ENCODE data around the gene SYT6. TPM values are rescaled to one million over a fixed set of nuclear protein-coding genes. Genes with fewer than 3 reads are reported as not detected.
A peak's percentile ranks its signal among the peaks of the same experiment; 100 is the strongest.

The SYT6 gene
- total RNA-seq, 3 donors from 2014 or later (not counting 1 experiment from before 2014, with no cell fraction given), result 0.13 TPM; not detected in 2

DNA sequence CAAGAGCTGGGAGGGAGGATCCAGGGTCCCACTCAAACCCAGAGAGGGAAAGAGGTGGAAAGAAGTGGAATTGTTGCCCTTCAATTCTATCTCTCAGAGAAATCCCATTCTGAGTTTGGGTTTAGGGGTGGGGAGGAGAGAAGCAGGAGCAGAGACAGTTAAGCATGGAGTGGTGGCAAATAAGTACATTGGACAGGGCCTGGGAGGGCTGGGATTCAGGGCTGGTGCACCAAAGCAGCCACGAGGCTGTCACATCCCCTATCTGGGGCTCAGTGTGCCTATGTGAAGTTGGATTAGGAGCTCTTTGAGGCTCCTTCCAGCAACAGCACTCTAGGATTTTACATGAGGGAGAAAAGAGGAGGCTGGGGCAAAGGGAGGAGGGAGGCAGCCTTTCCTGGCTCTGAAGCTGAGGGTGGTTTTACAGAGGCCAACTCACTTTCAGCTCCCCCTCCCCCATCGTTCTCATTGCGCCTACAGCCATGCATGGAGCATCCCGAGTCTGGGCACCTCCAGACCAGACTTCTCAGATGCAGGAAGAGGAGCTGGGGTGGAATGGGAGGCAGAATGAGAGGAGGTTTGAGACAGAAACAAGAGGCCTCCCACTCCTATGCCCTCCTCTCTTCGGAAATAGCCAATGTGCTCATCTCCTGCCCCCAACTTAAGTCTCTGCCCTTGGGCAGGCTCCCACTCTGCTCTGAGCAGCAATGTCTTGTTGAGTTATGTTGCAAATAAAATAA, 3.0 kb upstream of the SYT6 start:
- DNase-seq (no peak), ATAC-seq (no peak)
- Histone ChIP-seq H3K9me3 (ENCODE audit: control insufficient read depth, insufficient read depth, low read length) (no peaks in the 10 kb centered on the region), H3K27ac (ENCODE audit: low read length) (no peak overlapping the region), H3K27me3 (ENCODE audit: control insufficient read depth, insufficient read depth, low read length) (peaks cover 41% of the 10 kb centered on the region), H3K4me1 (ENCODE audit: control insufficient read depth, insufficient read depth, low read length) (peaks cover 27% of the 10 kb centered on the region), H3K4me3 (ENCODE audit: low read length) (no peak overlapping the region), H3K36me3 (ENCODE audit: control insufficient read depth, insufficient read depth, low read length) (no peaks in the 10 kb centered on the region)
- H3K27ac Mint-ChIP-seq, result no peak overlapping the region
- peaks cover 49 to 56% of the 10 kb centered on the region in 2 donors for H3K27me3 Mint-ChIP-seq (ENCODE audit: low read depth in 2 of 2)
- H3K36me3 Mint-ChIP-seq, result no peaks in the 10 kb centered on the region
- 53% methylated on average over 2 of the region's 5 CpGs for WGBS (ENCODE audit: insufficient coverage)
- peaks cover 11 to 25% of the 10 kb centered on the region in 2 donors for H3K4me1 Mint-ChIP-seq
- no peak overlapping the region for H3K4me3 Mint-ChIP-seq
- H3K9me3 Mint-ChIP-seq, result no peaks in the 10 kb centered on the region
- intact Hi-C loops (cut with micrococcal nuclease), result no loop called here
- no peak for TF ChIP-seq CTCF (IDR thresholded peaks at IDR 0.05)

- no peak overlapping the region for H3K27ac Mint-ChIP-seq
- H3K27me3 Mint-ChIP-seq (ENCODE audit: low read depth in 2 of 2), result peaks cover 53 to 56% of the 10 kb centered on the region in 2 donors
- H3K4me1 ChIP-seq (ENCODE audit: control insufficient read depth, insufficient read depth, low read length), result peaks cover 27% of the 10 kb centered on the region
- ATAC-seq (no peak), DNase-seq (no peak)
- no peak for TF ChIP-seq CTCF (IDR thresholded peaks at IDR 0.05)
- H3K27ac ChIP-seq (ENCODE audit: low read length), result no peak overlapping the region
- H3K4me3 ChIP-seq (ENCODE audit: low read length), result no peak overlapping the region
- 64% methylated on average over 8 of the region's 8 CpGs for WGBS (ENCODE audit: insufficient coverage)
- H3K9me3 ChIP-seq (ENCODE audit: control insufficient read depth, insufficient read depth, low read length), result no peaks in the 10 kb centered on the region
- peaks cover 11 to 28% of the 10 kb centered on the region in 2 donors for H3K4me1 Mint-ChIP-seq
- H3K9me3 Mint-ChIP-seq, result no peaks in the 10 kb centered on the region
- intact Hi-C loops (cut with micrococcal nuclease), result no loop called here
- peaks cover 47% of the 10 kb centered on the region for H3K27me3 ChIP-seq (ENCODE audit: control insufficient read depth, insufficient read depth, low read length)
- H3K36me3 Mint-ChIP-seq, result no peaks in the 10 kb centered on the region
- no peaks in the 10 kb centered on the region for H3K36me3 ChIP-seq (ENCODE audit: control insufficient read depth, insufficient read depth, low read length)
- no peak overlapping the region for H3K4me3 Mint-ChIP-seq
Measured at GRCh38 chr1:114155706-114156105, 2.0 kb upstream of the SYT6 start.

DNA sequence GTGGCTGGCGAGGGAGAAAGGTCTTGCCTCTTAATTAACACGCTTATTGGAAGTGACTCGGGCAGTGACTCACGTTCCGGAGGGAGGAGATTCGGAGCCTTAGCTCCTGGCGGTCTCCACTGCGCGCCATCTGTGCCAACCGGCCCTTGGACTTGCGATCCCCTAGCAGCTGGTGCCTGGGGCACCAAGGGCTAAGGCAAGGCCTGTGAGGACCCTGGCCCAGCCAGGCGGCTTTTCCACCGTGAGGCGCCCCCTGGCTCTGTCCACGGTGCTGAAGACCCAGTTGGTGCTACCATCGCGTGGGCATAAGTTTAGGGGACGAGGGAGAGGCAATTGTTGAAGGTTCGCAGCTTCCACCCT, 1.3 kb upstream of the SYT6 start:
- no peak for TF ChIP-seq CTCF (IDR thresholded peaks at IDR 0.05)
- H3K4me3 ChIP-seq (ENCODE audit: low read length), result no peak overlapping the region
- peaks cover 47% of the 10 kb centered on the region for H3K27me3 ChIP-seq (ENCODE audit: control insufficient read depth, insufficient read depth, low read length)
- H3K9me3 Mint-ChIP-seq, result no peaks in the 10 kb centered on the region
- H3K27ac Mint-ChIP-seq, result no peak overlapping the region
- no peaks in the 10 kb centered on the region for H3K9me3 ChIP-seq (ENCODE audit: control insufficient read depth, insufficient read depth, low read length)
- peak overlapping the region; percentile 77 for H3K4me3 Mint-ChIP-seq
- peak in 2 of 3 donors; percentile 39 to 48 for ATAC-seq
- H3K4me1 Mint-ChIP-seq, result peaks cover 11 to 30% of the 10 kb centered on the region in 2 donors
- H3K36me3 ChIP-seq (ENCODE audit: control insufficient read depth, insufficient read depth, low read length), result no peaks in the 10 kb centered on the region
- WGBS (ENCODE audit: insufficient coverage), result 18% methylated on average over 19 of the region's 19 CpGs
- peaks cover 27% of the 10 kb centered on the region for H3K4me1 ChIP-seq (ENCODE audit: control insufficient read depth, insufficient read depth, low read length)
- intact Hi-C loops (cut with micrococcal nuclease), result no loop called here
- peak in 1 of 2 donors; percentile 29 for DNase-seq
- H3K27me3 Mint-ChIP-seq (ENCODE audit: low read depth in 2 of 2), result peaks cover 53 to 56% of the 10 kb centered on the region in 2 donors
- H3K27ac ChIP-seq (ENCODE audit: low read length), result no peak overlapping the region
- no peaks in the 10 kb centered on the region for H3K36me3 Mint-ChIP-seq

All from natural killer cell (primary cell).